GM18505 (cell line): ENCODE results near the gene ANKRD12.
A peak's percentile ranks its signal among the peaks of the same experiment; 100 is the strongest.

Experiments
- ATAC-seq: cut with Tn5 transposase; IDR thresholded peaks from one replicate; pipeline ENCODE4 v1.9.1; 2021; ENCODE audit not compliant: unreplicated experiment
- POLR2A ChIP-seq: IDR thresholded peaks from 4 replicates; pipeline ENCODE4 v1.6.1; 2011; ENCODE audit warnings: borderline replicate concordance; ENCODE audit not compliant: insufficient read depth, insufficient read length; ENCODE audit errors: extremely low read depth

The ANKRD12 gene

GRCh38 chr18:9100796-9101195 is 35.8 kb upstream of the ANKRD12 start:
- no peak for TF ChIP-seq POLR2A
- no peak for ATAC-seq

GRCh38 chr18:9101730-9102507 is 34.7 kb upstream of the ANKRD12 start:
- no peak for TF ChIP-seq POLR2A
- peak; percentile 13 for ATAC-seq

GRCh38 chr18:9102508-9103375 is 33.8 kb upstream of the ANKRD12 start, which contains the start of gene NDUFV2:
TSS of gene NDUFV2 (plus strand) at chr18:9102699. CDS start at chr18:9102744, 45 bp downstream.
- peak; percentile 92 for ATAC-seq
- peak; percentile 83 for TF ChIP-seq POLR2A

- no peak for ATAC-seq
- peak; percentile 15 for TF ChIP-seq POLR2A
Observed at GRCh38 chr18:9103376-9103873, 33.2 kb upstream of the ANKRD12 start.

GRCh38 chr18:9104244-9104901 is 32.2 kb upstream of the ANKRD12 start:
- no peak for ATAC-seq
- TF ChIP-seq POLR2A, result no peak

GRCh38 chr18:9105420-9105819 is 31.2 kb upstream of the ANKRD12 start:
- no peak for TF ChIP-seq POLR2A

GRCh38 chr18:9106094-9106493 is 30.5 kb upstream of the ANKRD12 start:
- TF ChIP-seq POLR2A, result no peak
- no peak for ATAC-seq

More at GRCh38 chr18:9105420-9105819, 31.2 kb upstream of the ANKRD12 start:
- no peak for ATAC-seq

GRCh38 chr18:9106800-9107584 is 29.6 kb upstream of the ANKRD12 start:
- no peak for ATAC-seq
- no peak for TF ChIP-seq POLR2A

- ATAC-seq, result no peak
- TF ChIP-seq POLR2A, result no peak
Observed at GRCh38 chr18:9108911-9109310, 27.7 kb upstream of the ANKRD12 start.

GRCh38 chr18:9109523-9109922 is 27.1 kb upstream of the ANKRD12 start:
- no peak for TF ChIP-seq POLR2A
- no peak for ATAC-seq

GRCh38 chr18:9113468-9114149 is 23.0 kb upstream of the ANKRD12 start:
- ATAC-seq, result no peak

GRCh38 chr18:9115984-9116383 is 20.6 kb upstream of the ANKRD12 start:
- TF ChIP-seq POLR2A, result no peak
- no peak for ATAC-seq

More at GRCh38 chr18:9113468-9114149, 23.0 kb upstream of the ANKRD12 start:
- TF ChIP-seq POLR2A, result peak; percentile 23
